K562 (cell line): Measurements from ENCODE around the gene DYSF. TPM values are rescaled to one million over a fixed set of nuclear protein-coding genes. Genes with fewer than 3 reads are reported as not detected.

Experiments
- ATAC-seq: fragments of 200-7000 bp; cut with Tn5 transposase; 3 replicates; pipeline ENCODE4 v1.9.1; 2020; ENCODE audit warnings: moderate library complexity
- BruUV-seq: library from RNA; stranded (reverse); fragments of 400-500 nt; replicated peaks from 2 replicates; lab custom pipeline; 2021; lab: Mats Ljungman, UMichigan
- CTCF ChIA-PET: fragments of 300-600 bp; formaldehyde crosslinking; extraction: SDS; loops from one replicate; lab custom pipeline; 2021; ENCODE audit warnings: low intra/inter-chr PET ratio; lab: Yijun Ruan, JAX
- POLR2A ChIA-PET: fragments of 300-600, 350-650 bp; sonication (Branson Sonifier 250); formaldehyde crosslinking; extraction: SDS; loops from one replicate; lab custom pipeline; 2021; ENCODE audit warnings: antibody characterized with exemption, inconsistent platforms; lab: Yijun Ruan, JAX
- DNase-seq, 4 experiments: peaks; one replicate each; pipeline versions ENCODE4 v3.0.0 to v3.0.0-alpha.2; 2011 to 2018; ENCODE audit warnings: low spot score in 3 of 4, mixed read lengths in 3 of 4; ENCODE audit errors: extremely low read depth in 1 of 4
- FAIRE-seq: peaks from 2 replicates; lab custom pipeline; 2011; peaks lifted over from hg19 to GRCh38; lab: Jason Lieb, UNC
- H2AFZ ChIP-seq: 2 replicates; pipeline ENCODE4 v1.6.0; 2011; ENCODE audit warnings: low read depth, low read length, control low read depth, inconsistent platforms
- H3K27ac ChIP-seq: fragments of 200-600 bp; 3 replicates; pipeline ENCODE4 v1.8.0; 2011; ENCODE audit warnings: low read depth, mild to moderate bottlenecking, control low read depth, inconsistent platforms, low read length, moderate library complexity, mixed read lengths; ENCODE audit errors: extremely low read depth
- H3K27me3 ChIP-seq, 2 experiments: fragments of 300-600 bp in 1 of 2; 2 replicates in 1 of 2; 3 replicates in 1 of 2; pipeline versions ENCODE4 v1.6.0 to v1.8.0; 2011; ENCODE audit warnings: inconsistent platforms in 2 of 2, low read length in 2 of 2, mild to moderate bottlenecking in 1 of 2, mixed read lengths in 1 of 2, moderate library complexity in 1 of 2; ENCODE audit not compliant: control insufficient read depth in 2 of 2, insufficient read depth in 2 of 2
- H3K36me3 ChIP-seq: fragments of 300-600 bp; 3 replicates; pipeline ENCODE4 v1.8.0; 2011; ENCODE audit warnings: mild to moderate bottlenecking, low read length, inconsistent platforms; ENCODE audit not compliant: control insufficient read depth, insufficient read depth
- H3K4me1 ChIP-seq, 2 experiments: fragments of 200-600 bp in 1 of 2; replicated peaks in 1 of 2; 2 replicates in 1 of 2; 3 replicates in 1 of 2; pipeline versions ENCODE4 v1.5.1 to v1.8.0; 2011; ENCODE audit warnings: inconsistent platforms in 2 of 2, low read length in 2 of 2, mild to moderate bottlenecking in 1 of 2, mixed read lengths in 1 of 2, moderate library complexity in 1 of 2; ENCODE audit not compliant: control insufficient read depth in 2 of 2, insufficient read depth in 2 of 2
- H3K4me2 ChIP-seq: 2 replicates; pipeline ENCODE4 v1.6.1; 2011; ENCODE audit warnings: low read length, control low read depth, inconsistent platforms, mixed read lengths; ENCODE audit not compliant: insufficient read depth
- H3K4me3 ChIP-seq: fragments of 200-600 bp; sonication (generic), shearing (Covaris generic); 2 replicates; pipeline ENCODE4 v1.5.1; 2016; ENCODE audit warnings: control low read depth, inconsistent platforms
- H3K79me2 ChIP-seq: fragments of 200-600 bp; 3 replicates; pipeline ENCODE4 v1.8.0; 2011; ENCODE audit warnings: low read length, inconsistent platforms; ENCODE audit not compliant: control insufficient read depth, insufficient read depth
- H3K9ac ChIP-seq, 2 experiments: 2 replicates each; pipeline versions ENCODE4 v1.6.0 to v1.6.1; 2011; ENCODE audit warnings: low read depth in 2 of 2, low read length in 2 of 2, control low read depth in 1 of 2, inconsistent platforms in 1 of 2, mild to moderate bottlenecking in 1 of 2, mixed read lengths in 1 of 2; ENCODE audit not compliant: insufficient read depth in 1 of 2
- H3K9me1 ChIP-seq: one replicate; pipeline ENCODE4 v1.6.0; 2011; ENCODE audit warnings: inconsistent platforms, mild to moderate bottlenecking, low read length, moderate library complexity; ENCODE audit not compliant: control insufficient read depth, insufficient read depth
- H3K9me3 ChIP-seq: replicated peaks from 2 replicates; pipeline ENCODE4 v1.5.1; 2011; ENCODE audit warnings: low read depth, low read length, inconsistent platforms; ENCODE audit not compliant: control insufficient read depth, insufficient read depth
- H4K20me1 ChIP-seq: replicated peaks from 2 replicates; pipeline ENCODE4 v1.6.1; 2011; ENCODE audit warnings: low read length, inconsistent platforms, mixed read lengths; ENCODE audit not compliant: control insufficient read depth, insufficient read depth
- EP300 ChIP-seq: IDR thresholded peaks from 2 replicates; pipeline ENCODE4 v1.6.1; 2012; ENCODE audit warnings: low read length, improper control_type of control experiment
- HDAC6 ChIP-seq: IDR thresholded peaks from 2 replicates; pipeline ENCODE4 v1.6.1; 2012; ENCODE audit warnings: low read depth, mild to moderate bottlenecking, control low read depth, inconsistent platforms, low read length, moderate library complexity
- KAT8 ChIP-seq: fragments of 450-650 bp; IDR thresholded peaks from 2 replicates; pipeline ENCODE4 v1.6.1; 2016; ENCODE audit warnings: low read depth, mild to moderate bottlenecking
- KLF6 ChIP-seq: fragments of 250-450 bp; sonication (Bioruptor Pico); IDR thresholded peaks from 2 replicates; pipeline ENCODE4 v1.4.0; 2020; ENCODE audit warnings: mild to moderate bottlenecking, moderate library complexity, borderline replicate concordance
- MIER1 ChIP-seq: fragments of 450-650 bp; IDR thresholded peaks from 2 replicates; pipeline ENCODE4 v1.6.1; 2016; ENCODE audit warnings: antibody characterized with exemption, mild to moderate bottlenecking, low read depth
- NFATC3 ChIP-seq: fragments of 450-650 bp; IDR thresholded peaks from 2 replicates; pipeline ENCODE4 v1.6.1; 2017; ENCODE audit warnings: mild to moderate bottlenecking
- PCBP2 ChIP-seq: fragments of 200-400 bp; formaldehyde crosslinking; IDR thresholded peaks from 2 replicates; pipeline ENCODE4 v1.6.1; 2018; ENCODE audit warnings: low read length, low read depth, mild to moderate bottlenecking, moderate library complexity; ENCODE audit not compliant: poor library complexity, severe bottlenecking
- SMARCE1 ChIP-seq: fragments of 450-650 bp; IDR thresholded peaks from 2 replicates; pipeline ENCODE4 v1.7.1; 2016; ENCODE audit warnings: mild to moderate bottlenecking
- SPI1 ChIP-seq: IDR thresholded peaks from 2 replicates; pipeline ENCODE4 v1.6.1; 2011; ENCODE audit warnings: low read depth, low read length, control low read depth, borderline replicate concordance
- TCFL5 ChIP-seq: fragments of 250-450 bp; sonication (Bioruptor Pico); conservative IDR thresholded peaks from 2 replicates; pipeline ENCODE4 v1.6.1; 2021; ENCODE audit warnings: mild to moderate bottlenecking, moderate library complexity, matching md5 sums
- TEAD1 ChIP-seq, 2 experiments: fragments of 450-650 bp in 1 of 2; sonication (generic) in 1 of 2; formaldehyde crosslinking; IDR thresholded peaks; 2 replicates each; pipeline versions ENCODE4 v1.4.0 to v1.8.0; 2020 to 2022; ENCODE audit warnings: mild to moderate bottlenecking in 2 of 2, missing genetic modification reagents in 1 of 2
- U2AF2 ChIP-seq: fragments of 200-400 bp; formaldehyde crosslinking; optimal IDR thresholded peaks from 2 replicates; pipeline ENCODE3; 2017; ENCODE audit warnings: low read depth, mild to moderate bottlenecking, low read length
- XRCC5 ChIP-seq: fragments of 200-400 bp; formaldehyde crosslinking; IDR thresholded peaks from 2 replicates; pipeline ENCODE4 v1.6.1; 2017; ENCODE audit warnings: low read depth, mild to moderate bottlenecking, low read length
- WGBS: fragments of 100-300 bp; shearing (Covaris generic); methylation state at CpG from one replicate; pipeline ENCODE4 v1.1.6; 2016; ENCODE audit warnings: low coverage, mixed read lengths; ENCODE audit not compliant: insufficient coverage; ENCODE audit errors: missing lambda C conversion rate; 5-methylcytosine and 5-hydroxymethylcytosine counted together
- in situ Hi-C: fragments of 300-500 bp; cut with MboI; formaldehyde crosslinking; loops from 4 replicates; pipeline ENCODE4 v1.15.0; 2018; ENCODE audit warnings: inconsistent platforms, mixed read lengths
- intact Hi-C: fragments of 100-400 bp; cut with micrococcal nuclease; formaldehyde crosslinking; loops from 2 replicates; pipeline ENCODE4 v1.14.2; 2022
- polyA plus RNA-seq, 8 experiments: library from polyadenylated mRNA; depleted of rRNA in 4 of 8; stranded (reverse) in 5 of 8; unstranded in 3 of 8; fragments of >200 nt; fragmentation: Nextera tagmentation in 2 of 8; fragmentation: Illumina TruSeq in 1 of 8; extraction: Ambion mirVana in 2 of 8; extraction: Trizol in 1 of 8; gene quantifications; 2 replicates each; pipeline versions ENCODE4 v1.2.1 to v1.2.3, GENCODE V29; 2011 to 2014; ENCODE audit warnings: inconsistent platforms in 1 of 8, missing spikeins in 1 of 8
- total RNA-seq, 7 experiments: library from RNA; depleted of rRNA in 6 of 7; stranded (reverse); fragments of >200 nt in 6 of 7; fragmentation: Illumina TruSeq in 2 of 7; extraction: Trizol in 2 of 7; gene quantifications; 2 replicates each; pipeline versions ENCODE4 v1.2.1 to v1.2.3, GENCODE V29; 2011 to 2021; ENCODE audit warnings: low replicate concordance in 1 of 7
- TF ChIP-seq, protein P1 (sequence below): fragments of 250-450 bp; sonication (Bioruptor Pico); IDR thresholded peaks from 2 replicates; pipeline ENCODE4 v1.8.0; 2021; ENCODE audit warnings: moderate library complexity, mild to moderate bottlenecking, inconsistent platforms

Gene DYSF
- total and polyA plus RNA-seq, 9 of the 15 experiments (the other 6 are each of a cell fraction or from before 2014, with no cell fraction given): 0.01 to 0.80 (median 0.29) TPM

DNA sequence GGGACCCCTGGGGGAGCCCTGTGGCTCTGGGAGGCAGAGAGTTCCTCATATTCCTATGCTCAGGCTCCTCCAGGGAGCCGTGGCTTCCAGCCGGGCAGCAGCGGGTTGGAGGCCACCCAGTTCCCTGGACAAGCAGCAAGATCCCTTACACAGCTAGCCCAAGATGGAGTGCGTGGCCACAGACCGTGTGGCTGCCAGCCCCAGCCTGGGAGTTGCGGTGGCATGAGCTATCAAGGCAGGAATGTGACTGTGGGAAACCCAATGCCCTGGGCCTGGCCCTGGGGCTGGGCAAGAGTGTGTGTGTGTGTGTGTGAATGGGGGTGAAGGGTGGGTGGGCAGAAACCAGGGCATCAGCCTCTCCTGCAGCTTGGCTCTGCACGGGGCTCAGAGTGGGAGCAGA, 130.5 kb downstream of the DYSF start:
- no peak overlapping the region for H2AFZ ChIP-seq
- no peak overlapping the region for H3K27ac ChIP-seq
- DNase-seq (no peak), FAIRE-seq (no peak), ATAC-seq (no peak)
- no peaks in the 10 kb centered on the region for H3K36me3 ChIP-seq
- H3K79me2 ChIP-seq: no peaks in the 10 kb centered on the region
- H3K4me2 ChIP-seq: no peak overlapping the region
- BruUV-seq: no TSS peak
- no peak overlapping the region for H3K9ac ChIP-seq
- no peaks in the 10 kb centered on the region for H3K4me1 ChIP-seq
- H3K27me3 ChIP-seq: peaks cover 0 to 49% of the 10 kb centered on the region in 2 experiments; a peak in 2 of 5 replicates
- H3K9me3 ChIP-seq: no peaks in the 10 kb centered on the region
- in situ Hi-C loops: no loop called here
- intact Hi-C loops: no loop called here
- ChIA-PET CTCF (no interaction called here), POLR2A (interaction anchor here (0.7 kb wide), 1 partner anchor 15 kb away, joined by 3 read pairs; no protein-coding TSS in a partner anchor)
- peaks cover 13% of the 10 kb centered on the region for H4K20me1 ChIP-seq
- TF ChIP-seq SPI1: no peak
- TF ChIP-seq KLF6 (CRISPR knock-in tag): no peak
- no peak for TF ChIP-seq NFATC3
- TF ChIP-seq XRCC5: no peak
- no peak for TF ChIP-seq SMARCE1
- no peak for TF ChIP-seq KAT8
- TF ChIP-seq, protein P1, sequence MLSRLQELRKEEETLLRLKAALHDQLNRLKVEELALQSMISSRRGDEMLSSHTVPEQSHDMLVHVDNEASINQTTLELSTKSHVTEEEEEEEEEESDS (CRISPR knock-in tag): no peak
- no peak for TF ChIP-seq MIER1
- no peak for TF ChIP-seq U2AF2
- no peak for TF ChIP-seq TEAD1 (CRISPR knock-in tag; IDR thresholded peaks at IDR 0.05)
- TF ChIP-seq EP300: no peak
- TF ChIP-seq HDAC6: no peak
- TF ChIP-seq TCFL5 (CRISPR knock-in tag): no peak
- TF ChIP-seq PCBP2: no peak
- WGBS: 0% methylated on average over 7 of the region's 7 CpGs
- peaks cover 5% of the 10 kb centered on the region for H3K9me1 ChIP-seq
- no peak overlapping the region for H3K4me3 ChIP-seq
